ENCODE results near the gene ZSCAN20. TPM values are rescaled to one million over a fixed set of nuclear protein-coding genes. Genes with fewer than 3 reads are reported as not detected.

The ZSCAN20 gene
- total RNA-seq, 1 donor from 2014 or later, result 7.1 TPM

DNA sequence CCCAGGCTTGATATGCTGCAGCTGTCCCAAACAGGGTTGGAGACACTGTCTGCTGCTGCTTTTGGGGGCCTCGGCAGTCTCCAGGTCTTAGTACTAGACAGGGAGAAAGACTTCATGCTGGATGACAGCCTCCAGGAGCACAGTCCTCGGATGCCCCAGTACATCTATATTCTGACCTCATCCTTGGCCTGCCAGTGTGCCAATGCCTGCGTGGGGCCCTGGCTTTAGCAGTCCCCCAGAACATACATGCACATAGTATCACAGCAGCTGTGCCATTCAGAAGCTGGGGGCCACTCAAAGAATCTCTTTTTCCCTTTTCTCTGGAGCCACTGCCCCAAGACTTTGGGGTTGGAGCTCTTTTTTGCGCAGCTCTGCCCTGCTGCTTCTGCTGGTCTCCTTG is 4.4 kb upstream of the ZSCAN20 start:
- TF ChIP-seq, protein P1, sequence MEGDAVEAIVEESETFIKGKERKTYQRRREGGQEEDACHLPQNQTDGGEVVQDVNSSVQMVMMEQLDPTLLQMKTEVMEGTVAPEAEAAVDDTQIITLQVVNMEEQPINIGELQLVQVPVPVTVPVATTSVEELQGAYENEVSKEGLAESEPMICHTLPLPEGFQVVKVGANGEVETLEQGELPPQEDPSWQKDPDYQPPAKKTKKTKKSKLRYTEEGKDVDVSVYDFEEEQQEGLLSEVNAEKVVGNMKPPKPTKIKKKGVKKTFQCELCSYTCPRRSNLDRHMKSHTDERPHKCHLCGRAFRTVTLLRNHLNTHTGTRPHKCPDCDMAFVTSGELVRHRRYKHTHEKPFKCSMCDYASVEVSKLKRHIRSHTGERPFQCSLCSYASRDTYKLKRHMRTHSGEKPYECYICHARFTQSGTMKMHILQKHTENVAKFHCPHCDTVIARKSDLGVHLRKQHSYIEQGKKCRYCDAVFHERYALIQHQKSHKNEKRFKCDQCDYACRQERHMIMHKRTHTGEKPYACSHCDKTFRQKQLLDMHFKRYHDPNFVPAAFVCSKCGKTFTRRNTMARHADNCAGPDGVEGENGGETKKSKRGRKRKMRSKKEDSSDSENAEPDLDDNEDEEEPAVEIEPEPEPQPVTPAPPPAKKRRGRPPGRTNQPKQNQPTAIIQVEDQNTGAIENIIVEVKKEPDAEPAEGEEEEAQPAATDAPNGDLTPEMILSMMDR (IDR thresholded peaks at IDR 0.05; ENCODE audit: insufficient read depth, low read length, poor library complexity, severe bottlenecking), result no peak
- H3K4me3 ChIP-seq (ENCODE audit: low read depth, low read length), result no peak overlapping the region
- no peaks in the 10 kb centered on the region for H3K27me3 ChIP-seq (ENCODE audit: control insufficient read depth, insufficient read depth, low read length)
- no peaks in the 10 kb centered on the region for H3K36me3 ChIP-seq (ENCODE audit: control insufficient read depth, insufficient read depth, low read length)
- no peak for DNase-seq (ENCODE audit: low read depth)

DNA sequence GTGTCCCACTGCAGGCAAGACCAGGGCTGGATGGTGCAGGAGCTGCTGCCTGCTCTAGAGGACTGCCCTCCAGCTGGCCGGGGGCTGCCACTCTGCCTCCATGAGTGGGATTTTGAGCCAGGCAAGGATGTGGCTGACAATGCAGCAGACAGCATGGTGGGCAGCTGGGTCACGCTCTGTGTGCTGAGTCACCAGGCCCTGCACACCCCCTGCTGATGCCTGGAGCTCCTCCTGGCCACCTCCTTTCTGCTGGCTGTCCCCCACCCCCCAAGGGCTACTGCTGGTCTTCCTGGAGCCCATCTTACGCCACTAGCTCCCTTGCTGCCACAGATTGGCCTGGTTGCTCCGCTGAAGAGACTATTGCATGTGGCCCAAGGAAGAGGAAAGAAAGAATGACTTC is 3.9 kb upstream of the ZSCAN20 start:
- H3K27me3 ChIP-seq (ENCODE audit: control insufficient read depth, insufficient read depth, low read length), result no peaks in the 10 kb centered on the region
- H3K36me3 ChIP-seq (ENCODE audit: control insufficient read depth, insufficient read depth, low read length), result no peaks in the 10 kb centered on the region
- TF ChIP-seq, protein P1 (IDR thresholded peaks at IDR 0.05; ENCODE audit: insufficient read depth, low read length, poor library complexity, severe bottlenecking), result no peak
- H3K4me3 ChIP-seq (ENCODE audit: low read depth, low read length), result no peak overlapping the region
- no peak for DNase-seq (ENCODE audit: low read depth)

DNA sequence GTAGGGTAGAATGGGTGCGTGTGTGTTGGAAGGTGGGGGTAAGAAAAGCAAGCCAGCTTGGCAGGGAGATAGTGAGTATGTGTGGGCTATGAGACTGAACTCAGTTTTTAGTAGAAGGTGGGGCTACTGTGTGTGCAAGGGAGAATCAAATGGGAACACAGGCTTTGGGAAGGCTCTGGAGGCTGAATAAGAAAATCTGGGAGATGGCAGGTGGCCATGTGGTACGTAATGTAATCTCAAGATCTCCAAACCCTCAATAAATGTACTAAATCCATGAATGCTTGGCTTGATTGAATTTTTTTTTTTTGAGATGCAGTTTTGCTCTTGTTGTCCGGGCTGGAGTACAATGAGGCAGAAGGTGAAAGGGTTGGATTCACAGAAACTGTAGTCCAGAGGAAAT is 3.5 kb upstream of the ZSCAN20 start:
- TF ChIP-seq, protein P1 (IDR thresholded peaks at IDR 0.05; ENCODE audit: insufficient read depth, low read length, poor library complexity, severe bottlenecking), result no peak
- Histone ChIP-seq H3K4me3 (ENCODE audit: low read depth, low read length) (no peak overlapping the region), H3K27me3 (ENCODE audit: control insufficient read depth, insufficient read depth, low read length) (no peaks in the 10 kb centered on the region), H3K36me3 (ENCODE audit: control insufficient read depth, insufficient read depth, low read length) (no peaks in the 10 kb centered on the region)
- DNase-seq (ENCODE audit: low read depth), result no peak

DNA sequence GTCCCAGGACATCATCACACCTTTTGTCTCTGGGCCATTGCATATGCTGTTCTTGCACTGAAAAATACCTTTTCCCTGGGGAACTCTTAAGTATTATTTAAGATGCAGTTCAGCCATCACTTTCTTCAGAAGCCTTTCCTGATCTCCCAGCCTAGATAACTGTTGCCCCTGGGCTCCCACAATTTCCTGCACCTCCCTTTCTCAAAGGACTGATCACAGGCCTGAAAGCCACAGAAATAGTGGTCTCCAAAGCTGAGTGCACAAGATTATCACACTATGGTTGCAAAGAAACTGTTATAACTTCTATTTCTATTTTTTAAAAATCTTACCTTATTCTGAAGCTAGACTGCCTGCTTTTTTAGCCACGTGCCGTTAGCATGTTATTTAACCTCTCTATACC is 2.8 kb upstream of the ZSCAN20 start:
- no peaks in the 10 kb centered on the region for H3K36me3 ChIP-seq (ENCODE audit: control insufficient read depth, insufficient read depth, low read length)
- no peak overlapping the region for H3K4me3 ChIP-seq (ENCODE audit: low read depth, low read length)
- TF ChIP-seq, protein P1 (IDR thresholded peaks at IDR 0.05; ENCODE audit: insufficient read depth, low read length, poor library complexity, severe bottlenecking), result no peak
- DNase-seq (ENCODE audit: low read depth), result no peak
- H3K27me3 ChIP-seq (ENCODE audit: control insufficient read depth, insufficient read depth, low read length), result no peaks in the 10 kb centered on the region

DNA sequence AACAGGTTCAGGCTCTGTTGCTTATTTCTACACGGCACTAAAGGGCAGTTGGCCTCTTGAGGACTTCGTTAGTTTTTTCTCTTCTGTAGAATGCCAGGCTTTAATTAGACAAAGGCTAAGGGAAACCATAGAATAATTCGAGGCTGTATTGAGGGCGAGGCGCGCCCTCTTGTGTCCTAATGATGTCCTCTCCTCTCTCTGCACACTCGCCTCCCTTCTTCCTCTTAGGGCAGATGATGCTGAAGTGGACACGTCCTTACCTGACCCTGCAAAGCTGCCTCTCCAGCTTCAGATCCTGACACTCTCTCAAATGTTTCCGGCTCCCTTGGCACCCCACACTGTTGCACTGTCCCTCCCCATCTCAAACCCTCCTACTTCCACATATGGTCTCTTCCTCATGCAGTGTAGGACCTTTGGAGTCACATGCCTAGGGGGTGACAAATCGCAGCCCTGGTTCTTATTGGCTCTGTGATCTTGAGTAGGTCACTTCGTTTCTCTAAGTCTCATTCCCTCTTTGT is 1.9 kb upstream of the ZSCAN20 start:
- no peaks in the 10 kb centered on the region for H3K36me3 ChIP-seq (ENCODE audit: control insufficient read depth, insufficient read depth, low read length)

DNA sequence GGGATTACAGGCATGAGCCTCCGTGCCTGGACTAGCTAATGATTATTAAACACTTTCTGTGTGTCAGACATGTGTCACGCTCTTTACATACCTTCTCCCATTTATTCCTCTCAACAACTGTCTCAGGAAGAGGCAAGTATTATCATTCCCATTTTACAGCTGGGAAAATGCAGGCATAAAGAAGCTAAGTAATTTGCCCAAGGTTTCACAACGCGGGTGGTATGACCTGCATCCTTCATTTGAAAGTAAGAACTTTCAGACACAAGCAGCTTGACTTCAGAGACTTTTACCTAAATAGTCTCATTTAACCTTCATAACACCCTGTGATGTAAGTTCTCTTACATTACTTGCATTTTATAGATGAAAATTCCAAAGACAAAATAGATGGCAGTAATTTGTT is 1.0 kb upstream of the ZSCAN20 start:
- no peak overlapping the region for H3K4me3 ChIP-seq (ENCODE audit: low read depth, low read length)
- DNase-seq (ENCODE audit: low read depth), result no peak
- H3K27me3 ChIP-seq (ENCODE audit: control insufficient read depth, insufficient read depth, low read length), result no peaks in the 10 kb centered on the region
- H3K36me3 ChIP-seq (ENCODE audit: control insufficient read depth, insufficient read depth, low read length), result no peaks in the 10 kb centered on the region
- TF ChIP-seq, protein P1 (IDR thresholded peaks at IDR 0.05; ENCODE audit: insufficient read depth, low read length, poor library complexity, severe bottlenecking), result no peak

More for the DNA sequence above, 1.9 kb upstream of the ZSCAN20 start:
- no peak for DNase-seq (ENCODE audit: low read depth)
- Histone ChIP-seq H3K4me3 (ENCODE audit: low read depth, low read length) (no peak overlapping the region), H3K27me3 (ENCODE audit: control insufficient read depth, insufficient read depth, low read length) (no peaks in the 10 kb centered on the region)
- TF ChIP-seq, protein P1 (IDR thresholded peaks at IDR 0.05; ENCODE audit: insufficient read depth, low read length, poor library complexity, severe bottlenecking), result peak; percentile 82
